K562 (cell line): ENCODE results near the gene DACT3.

ENCODE experiments used
- BRD4 ChIP-seq: fragments of 200-600 bp; sonication (generic); IDR thresholded peaks from 2 replicates; pipeline ENCODE4 v1.6.1; 2017; ENCODE audit warnings: inconsistent platforms
- ELK3 ChIP-seq: fragments of 450-650 bp; formaldehyde crosslinking; IDR thresholded peaks from 2 replicates; pipeline ENCODE4 v1.4.0; 2020; ENCODE audit warnings: mild to moderate bottlenecking
- FOXM1 ChIP-seq, 2 experiments: fragments of 450-650 bp in 1 of 2; sonication (generic) in 1 of 2; formaldehyde crosslinking in 1 of 2; IDR thresholded peaks; 2 replicates each; pipeline versions ENCODE4 v1.6.1 to v1.9.0; 2017 to 2022; ENCODE audit warnings: low read depth in 2 of 2, mild to moderate bottlenecking in 2 of 2, missing genetic modification reagents in 1 of 2, moderate library complexity in 1 of 2
- JUND ChIP-seq, 2 experiments: IDR thresholded peaks; 2 replicates in 1 of 2; 3 replicates in 1 of 2; pipeline ENCODE4 v1.6.1; 2011; ENCODE audit warnings: borderline replicate concordance in 2 of 2, low read depth in 2 of 2, low read length in 2 of 2, improper control_type of control experiment in 1 of 2, missing biosample characterization in 1 of 2, missing genetic modification characterization in 1 of 2, missing genetic modification reagents in 1 of 2
- REST ChIP-seq, 2 experiments: fragments of 450-650 bp; formaldehyde crosslinking in 1 of 2; IDR thresholded peaks; 2 replicates each; pipeline versions ENCODE4 v1.4.0 to v1.6.1; 2014 to 2020; ENCODE audit warnings: mild to moderate bottlenecking in 2 of 2, borderline replicate concordance in 1 of 2, low read depth in 1 of 2
- UBTF ChIP-seq, 2 experiments: IDR thresholded peaks; 2 replicates each; pipeline ENCODE4 v1.6.1; 2012; ENCODE audit warnings: improper control_type of control experiment in 2 of 2, low read depth in 2 of 2, low read length in 2 of 2, borderline replicate concordance in 1 of 2

DNA sequence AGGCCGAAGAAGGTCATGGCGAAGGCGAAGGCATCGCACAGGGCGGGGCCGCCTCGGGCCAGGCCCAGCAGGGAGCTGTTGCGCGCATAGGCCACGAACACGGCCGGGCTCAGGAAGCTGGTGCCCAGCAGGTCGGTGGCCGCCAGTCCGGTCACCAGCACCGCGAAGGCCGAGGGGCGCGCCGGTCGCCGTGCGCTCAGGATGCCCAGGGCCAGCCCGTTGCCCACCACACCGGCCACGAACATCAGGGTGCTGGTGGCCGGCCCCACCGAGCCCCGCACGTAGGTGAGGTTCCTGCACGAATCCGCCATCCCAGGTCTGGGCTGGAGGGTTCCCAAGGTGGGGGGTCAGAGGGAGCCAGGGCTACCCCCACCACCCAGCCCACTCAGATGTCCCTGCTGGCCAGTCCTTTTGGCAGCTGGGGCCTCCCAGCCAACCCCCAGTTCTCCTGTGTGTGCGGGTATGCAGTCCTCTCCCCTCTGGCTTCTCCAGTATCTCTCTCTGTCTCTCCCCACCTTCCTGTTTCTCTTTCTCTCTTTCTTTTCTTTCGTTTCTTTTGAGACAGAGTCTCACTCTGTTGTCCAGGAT, 37.0 kb downstream of the DACT3 start:
- TF ChIP-seq BRD4 (no peak), UBTF (IDR thresholded peaks at IDR 0.05; ENCODE audit: borderline replicate concordance in 1 of 2, low read depth in 2 of 2, low read length in 2 of 2) (no peak), ELK3 (CRISPR knock-in tag) (no peak), REST (IDR thresholded peaks at IDR 0.05; ENCODE audit: borderline replicate concordance) (no peak), REST (CRISPR knock-in tag; IDR thresholded peaks at IDR 0.05; ENCODE audit: low read depth) (no peak), JUND (IDR thresholded peaks at IDR 0.05; ENCODE audit: borderline replicate concordance, low read depth, low read length) (no peak), JUND (tag; IDR thresholded peaks at IDR 0.05; ENCODE audit: borderline replicate concordance, low read depth, low read length) (no peak), FOXM1 (IDR thresholded peaks at IDR 0.05; ENCODE audit: low read depth) (no peak), FOXM1 (CRISPR knock-in tag; IDR thresholded peaks at IDR 0.05; ENCODE audit: low read depth) (no peak)
